Activated naive CD4-positive, alpha-beta T cell treated with anti-CD3 and anti-CD28 coated beads, Interleukin-2, amount 50 U/mL, for 72 hours (primary cell): Measurements from ENCODE around the gene AMN. TPM values are rescaled to one million over a fixed set of nuclear protein-coding genes. Genes with fewer than 3 reads are reported as not detected.

ENCODE experiments used
- ATAC-seq, 2 donors: fragments of 150-1000 bp; cut with Tn5 transposase; 2 replicates each; pipeline ENCODE4 v1.10.0; 2021; ENCODE audit warnings: mild to moderate bottlenecking in 2 of 2, moderate library complexity in 2 of 2
- DNase-seq, 2 donors: peaks; one replicate each; pipeline ENCODE4 v3.0.0; 2021 to 2022; ENCODE audit warnings: low spot score in 2 of 2
- H3K27ac Mint-ChIP-seq, 2 donors: one replicate each; pipeline ENCODE4 v1.8.0; 2022; ENCODE audit warnings: mild to moderate bottlenecking in 2 of 2, mixed read lengths in 2 of 2
- H3K36me3 Mint-ChIP-seq, 2 donors: one replicate each; pipeline ENCODE4 v1.8.0; 2022; ENCODE audit warnings: mixed read lengths in 2 of 2
- H3K9me3 Mint-ChIP-seq, 2 donors: one replicate each; pipeline ENCODE4 v1.8.0; 2022; ENCODE audit warnings: mixed read lengths in 2 of 2
- total RNA-seq, 2 donors: library from RNA; stranded (reverse); gene quantifications; one replicate each; pipeline ENCODE4 v1.2.3, GENCODE V29; 2022

AMN gene
- total RNA-seq, 2 donors from 2014 or later: 0.30 to 0.49 TPM

DNA sequence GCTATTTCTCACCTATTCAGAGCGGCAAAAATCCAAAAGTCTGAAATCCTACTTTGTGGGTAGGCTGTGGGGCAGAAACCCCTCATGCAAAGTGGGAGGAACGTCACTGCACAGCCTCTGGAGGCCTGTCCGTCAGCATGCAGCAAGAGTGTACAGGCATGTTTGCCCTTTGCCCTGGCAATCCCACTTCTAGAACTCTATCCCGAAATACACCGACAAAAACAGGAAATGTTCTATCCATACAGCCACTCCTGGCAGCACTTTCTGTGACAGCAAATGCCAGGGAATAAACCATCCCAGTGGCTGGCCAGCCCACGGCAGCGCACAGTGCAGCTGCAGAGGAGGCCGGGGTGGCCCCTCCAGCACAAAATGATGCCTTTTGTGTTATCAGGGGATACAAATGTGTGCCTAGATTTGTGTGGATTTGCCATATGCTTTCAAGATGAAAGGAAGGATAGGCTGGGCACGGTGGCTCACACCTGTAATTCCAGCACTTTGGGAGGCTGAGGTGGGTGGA lies 39.7 kb downstream of the AMN start:
- Mint-ChIP-seq H3K27ac (no peak overlapping the region), H3K36me3 (no peaks in the 10 kb centered on the region), H3K9me3 (no peaks in the 10 kb centered on the region)
- DNase-seq (no peak), ATAC-seq (no peak)

DNA sequence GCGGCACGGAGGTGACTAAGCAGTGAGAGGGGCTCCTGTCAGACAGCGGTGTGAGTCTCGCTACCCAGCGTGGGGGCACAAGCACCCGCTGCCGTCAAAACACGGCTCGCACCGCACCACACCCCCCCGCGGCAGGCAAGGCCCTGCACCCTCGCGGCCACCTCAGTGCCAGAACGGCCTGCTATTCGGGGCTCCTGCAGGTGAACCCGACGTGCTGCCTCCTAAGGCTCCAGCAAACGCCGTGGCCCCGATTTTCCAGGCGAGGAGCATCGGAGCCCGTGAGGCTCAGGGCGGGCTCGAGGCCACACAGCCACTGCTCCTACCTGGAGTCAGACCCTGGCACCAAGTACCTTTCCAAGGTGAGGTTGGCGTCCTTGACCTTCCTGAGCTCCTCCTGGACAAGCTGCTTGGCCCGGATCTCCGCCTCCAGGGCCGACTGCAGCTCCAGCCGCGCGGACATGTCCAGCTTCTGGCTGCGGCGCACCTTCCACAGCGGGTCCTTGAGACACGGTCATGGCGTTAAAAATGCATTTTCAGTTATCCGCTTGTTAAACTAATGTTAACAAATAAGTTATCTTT lies 41.8 kb downstream of the AMN start:
- DNase-seq (no peak), ATAC-seq (no peak)
- H3K36me3 Mint-ChIP-seq: no peaks in the 10 kb centered on the region
- H3K9me3 Mint-ChIP-seq: no peaks in the 10 kb centered on the region
- H3K27ac Mint-ChIP-seq: no peak overlapping the region

DNA sequence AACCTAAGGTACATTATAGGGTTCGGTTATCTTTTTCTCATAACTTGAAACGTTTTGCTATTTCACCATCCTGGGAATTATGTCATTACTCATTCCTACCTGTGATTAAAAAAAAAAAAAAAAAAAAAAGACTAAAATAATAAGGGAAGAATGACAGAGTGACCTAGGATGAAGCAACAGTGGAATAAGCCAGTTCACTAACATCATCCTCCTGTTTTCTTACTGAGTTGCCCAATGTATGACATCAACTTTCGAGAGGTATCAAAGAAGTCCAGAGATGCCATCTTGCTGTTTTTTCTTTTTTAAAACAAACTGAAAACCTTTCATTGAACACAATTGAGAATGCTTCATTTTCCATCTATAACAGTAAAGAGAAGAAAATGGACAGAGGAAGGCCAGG lies 42.8 kb downstream of the AMN start:
- no peak for DNase-seq
- no peak for ATAC-seq
- Mint-ChIP-seq H3K9me3 (no peaks in the 10 kb centered on the region), H3K27ac (no peak overlapping the region), H3K36me3 (no peaks in the 10 kb centered on the region)

DNA sequence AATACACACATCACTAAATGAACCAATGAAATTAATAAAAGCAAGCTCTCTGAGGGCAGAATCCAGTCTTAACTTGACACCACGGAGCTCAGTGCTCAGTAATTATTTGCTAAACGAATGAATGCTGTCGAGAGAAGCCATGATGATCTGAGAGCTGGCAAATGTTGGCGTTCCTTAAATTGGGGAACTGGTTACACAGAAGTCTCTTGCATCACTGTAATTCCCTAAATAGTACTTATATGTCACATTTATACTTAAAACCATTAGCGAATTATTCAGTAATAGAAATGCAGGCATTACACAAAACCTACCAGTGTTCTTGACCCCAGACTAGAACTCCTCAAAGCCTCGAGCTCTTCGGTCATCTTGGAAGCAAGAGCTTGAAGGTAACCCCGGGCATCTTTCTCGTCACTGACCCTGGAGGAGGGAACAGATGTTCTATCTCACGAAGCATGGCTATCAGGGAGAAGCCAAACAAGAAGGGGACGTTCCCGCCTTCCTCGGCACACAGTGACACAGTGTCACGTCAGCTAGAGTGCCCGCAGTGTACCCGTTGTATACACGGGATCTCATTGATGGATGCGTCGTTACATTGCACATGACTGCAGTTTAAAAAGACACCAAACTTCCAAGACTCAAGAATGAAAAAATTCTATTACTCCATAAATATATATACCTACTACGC lies 43.6 kb downstream of the AMN start:
- Mint-ChIP-seq H3K27ac (no peak overlapping the region), H3K36me3 (no peaks in the 10 kb centered on the region), H3K9me3 (no peaks in the 10 kb centered on the region)
- ATAC-seq (no peak), DNase-seq (no peak)

DNA sequence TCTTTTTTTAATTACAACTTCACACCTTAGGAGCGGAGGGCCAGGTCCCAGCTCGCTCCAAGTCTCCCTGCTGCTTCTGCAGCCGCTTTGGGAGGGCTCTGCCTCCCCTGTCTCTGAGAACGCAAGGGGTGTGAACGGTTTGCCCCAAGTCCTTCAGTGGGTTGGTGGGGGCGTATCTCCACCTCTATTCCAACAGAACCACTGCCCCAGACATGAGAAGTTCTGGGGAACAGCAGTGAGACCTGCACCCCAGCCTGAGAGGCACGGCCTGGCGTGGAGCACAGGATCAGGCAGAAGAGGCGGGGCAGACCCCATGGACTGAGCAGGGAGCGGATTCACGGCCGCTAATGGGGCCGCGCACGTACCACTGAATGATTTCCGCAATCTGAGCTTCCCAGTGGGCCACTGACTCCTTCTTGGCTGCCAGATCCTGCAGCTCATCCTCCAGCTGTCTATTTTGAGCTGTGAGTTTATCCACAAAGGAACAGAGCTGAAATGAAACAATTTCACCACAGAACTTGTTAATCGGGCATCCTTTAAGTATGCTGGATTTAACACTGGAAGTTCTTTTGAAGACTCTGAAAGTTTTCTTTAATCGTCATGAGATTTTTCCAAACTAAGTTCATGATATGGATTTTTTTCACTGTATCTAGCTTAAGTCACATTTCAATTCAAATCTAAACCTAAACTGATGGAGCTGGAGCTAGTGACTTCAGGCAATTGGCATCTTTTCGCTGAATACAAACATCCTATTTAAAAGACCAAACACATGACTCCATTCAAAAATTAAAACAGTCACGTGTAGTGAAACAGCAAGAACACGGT lies 44.4 kb downstream of the AMN start:
- H3K9me3 Mint-ChIP-seq: no peaks in the 10 kb centered on the region
- H3K27ac Mint-ChIP-seq: no peak overlapping the region
- ATAC-seq (no peak), DNase-seq (no peak)
- H3K36me3 Mint-ChIP-seq: no peaks in the 10 kb centered on the region

DNA sequence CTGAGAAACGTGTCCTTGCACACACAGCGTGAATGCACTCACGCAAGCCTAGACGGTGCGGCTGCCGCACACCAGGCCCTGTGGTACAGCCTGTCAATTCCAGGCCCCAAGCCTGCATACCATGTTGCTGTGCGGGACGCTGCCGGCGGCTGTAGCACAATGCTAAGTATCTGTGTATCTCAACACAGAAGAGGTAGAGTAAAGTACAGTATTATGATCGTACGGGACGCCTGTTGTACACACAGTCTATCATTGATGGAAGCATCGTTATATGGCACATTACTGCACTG lies 45.0 kb downstream of the AMN start:
- Mint-ChIP-seq H3K27ac (no peak overlapping the region), H3K9me3 (no peaks in the 10 kb centered on the region), H3K36me3 (no peaks in the 10 kb centered on the region)
- ATAC-seq: no peak
- DNase-seq: no peak

DNA sequence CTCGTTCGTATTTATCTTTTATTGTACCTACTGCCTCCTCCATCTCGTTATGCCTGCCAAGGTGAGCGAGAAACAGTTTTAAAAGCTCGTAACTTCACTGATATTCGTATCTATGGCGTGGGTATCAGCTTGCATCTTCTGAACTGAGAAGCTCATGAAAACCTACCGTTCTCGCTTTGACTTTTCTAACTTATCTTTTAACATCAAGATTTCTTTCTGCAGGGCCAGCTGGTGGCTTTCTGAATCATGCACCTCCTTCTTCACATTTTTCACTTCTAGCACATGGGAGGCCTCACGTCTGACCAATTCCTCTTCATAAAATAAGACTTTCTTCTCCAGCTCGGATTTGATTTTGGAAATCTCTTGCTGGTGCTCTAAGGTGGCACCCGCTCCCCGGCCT lies 45.8 kb downstream of the AMN start:
- DNase-seq (no peak), ATAC-seq (no peak)
- Mint-ChIP-seq H3K27ac (peak overlapping the region in 1 of 2 donors; percentile 62), H3K36me3 (no peaks in the 10 kb centered on the region), H3K9me3 (no peaks in the 10 kb centered on the region)

DNA sequence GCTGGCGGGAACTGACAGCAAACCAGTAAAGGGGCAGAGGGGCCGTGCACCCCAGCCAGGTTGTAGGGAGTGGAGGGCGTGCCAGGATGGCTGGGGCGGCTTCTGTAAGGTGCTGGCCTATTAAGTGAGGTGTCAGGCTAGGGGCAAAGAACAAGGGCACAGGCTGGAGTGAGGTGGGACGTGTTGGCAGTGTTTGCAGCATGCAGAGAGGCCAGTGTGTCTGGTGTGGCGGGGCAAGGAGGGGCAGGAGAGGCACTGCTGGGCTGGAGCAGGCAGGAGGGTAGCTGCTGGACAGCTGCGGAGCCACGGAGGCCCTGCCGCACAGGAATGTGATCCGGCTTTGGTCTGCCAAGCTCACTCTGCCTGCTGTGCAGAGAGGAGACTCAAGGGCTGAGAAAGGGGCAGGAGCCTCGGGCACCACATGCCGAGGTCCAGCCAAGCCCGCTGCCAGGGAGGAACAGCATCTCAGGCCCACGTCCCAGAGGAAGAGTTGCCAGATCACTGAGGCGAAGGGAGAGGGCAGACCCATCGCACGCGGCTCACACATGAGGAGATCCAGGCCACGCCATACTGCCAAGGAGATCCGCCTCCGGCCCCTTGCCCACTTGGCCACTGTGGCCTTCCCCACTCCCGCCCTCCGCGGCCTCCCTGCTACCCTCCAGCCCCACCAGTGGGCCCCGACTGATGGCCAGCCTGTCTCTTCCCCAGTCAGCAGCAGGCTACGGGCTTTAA lies 46.8 kb downstream of the AMN start:
- DNase-seq (no peak), ATAC-seq (no peak)
- Mint-ChIP-seq H3K27ac (peak overlapping the region in 1 of 2 donors; percentile 6), H3K9me3 (no peaks in the 10 kb centered on the region), H3K36me3 (no peaks in the 10 kb centered on the region)

DNA sequence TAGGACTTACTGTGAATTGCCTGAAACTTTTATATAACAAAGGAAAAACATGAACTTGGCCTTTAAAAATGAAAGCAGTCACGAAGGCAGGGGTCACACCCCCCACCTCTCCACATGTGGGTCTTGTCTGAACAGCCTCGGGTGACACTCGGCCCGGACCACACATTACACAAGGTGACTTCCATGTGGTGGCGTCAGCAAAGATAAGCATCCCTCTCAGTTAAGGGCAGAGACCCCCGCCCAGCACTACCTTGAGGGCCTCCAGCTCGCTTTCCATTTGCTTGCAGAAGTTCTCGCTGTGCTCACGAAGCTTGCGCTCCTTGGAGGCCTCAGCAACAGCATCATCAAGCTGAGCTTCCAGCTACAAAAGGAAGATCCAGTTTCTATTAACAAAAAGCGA lies 47.4 kb downstream of the AMN start:
- H3K9me3 Mint-ChIP-seq: no peaks in the 10 kb centered on the region
- DNase-seq (no peak), ATAC-seq (no peak)
- H3K27ac Mint-ChIP-seq: no peak overlapping the region
- no peaks in the 10 kb centered on the region for H3K36me3 Mint-ChIP-seq

DNA sequence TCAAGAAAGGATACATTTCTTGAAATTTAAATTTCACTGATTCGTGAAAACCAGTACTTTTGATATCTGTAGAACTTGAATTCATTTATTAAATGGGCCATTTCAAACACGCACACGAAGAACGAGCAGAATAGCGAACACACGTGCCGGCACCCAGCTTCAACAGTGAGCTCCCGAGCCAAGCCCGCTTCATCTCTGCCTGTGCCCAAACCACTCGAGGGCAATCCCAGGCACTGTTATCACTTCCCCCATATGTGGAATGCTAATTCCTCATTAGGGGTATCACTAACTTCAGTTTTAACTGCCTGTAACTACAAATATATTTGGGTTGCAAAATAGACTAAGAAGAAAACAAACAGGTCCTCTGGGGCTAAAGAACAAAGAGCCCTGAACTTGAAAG lies 48.0 kb downstream of the AMN start:
- no peaks in the 10 kb centered on the region for H3K36me3 Mint-ChIP-seq
- no peak for DNase-seq

DNA sequence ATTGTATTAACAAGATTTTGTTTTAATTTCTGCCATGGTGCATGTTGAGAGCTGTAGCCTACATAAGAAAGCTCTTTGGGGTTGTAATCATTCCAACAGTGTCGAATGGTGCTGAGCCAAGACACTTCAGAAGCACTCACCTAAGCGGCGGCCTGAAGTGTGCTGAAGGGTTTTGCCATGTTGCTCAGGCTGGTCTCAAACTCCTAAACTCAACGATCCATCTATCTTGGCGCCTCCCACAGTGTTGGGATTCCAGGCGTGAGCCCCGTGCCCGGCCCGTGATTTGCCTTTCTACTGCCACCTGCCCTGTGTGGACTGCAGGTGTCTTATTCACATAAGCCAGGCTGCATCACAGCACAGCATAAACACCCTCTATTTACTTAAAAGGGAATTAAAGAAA lies 48.9 kb downstream of the AMN start:
- Mint-ChIP-seq H3K9me3 (no peaks in the 10 kb centered on the region), H3K27ac (no peak overlapping the region), H3K36me3 (no peaks in the 10 kb centered on the region)
- DNase-seq (no peak), ATAC-seq (no peak)

More for the DNA sequence above, 48.0 kb downstream of the AMN start:
- no peaks in the 10 kb centered on the region for H3K9me3 Mint-ChIP-seq
- ATAC-seq: no peak
- no peak overlapping the region for H3K27ac Mint-ChIP-seq

DNA sequence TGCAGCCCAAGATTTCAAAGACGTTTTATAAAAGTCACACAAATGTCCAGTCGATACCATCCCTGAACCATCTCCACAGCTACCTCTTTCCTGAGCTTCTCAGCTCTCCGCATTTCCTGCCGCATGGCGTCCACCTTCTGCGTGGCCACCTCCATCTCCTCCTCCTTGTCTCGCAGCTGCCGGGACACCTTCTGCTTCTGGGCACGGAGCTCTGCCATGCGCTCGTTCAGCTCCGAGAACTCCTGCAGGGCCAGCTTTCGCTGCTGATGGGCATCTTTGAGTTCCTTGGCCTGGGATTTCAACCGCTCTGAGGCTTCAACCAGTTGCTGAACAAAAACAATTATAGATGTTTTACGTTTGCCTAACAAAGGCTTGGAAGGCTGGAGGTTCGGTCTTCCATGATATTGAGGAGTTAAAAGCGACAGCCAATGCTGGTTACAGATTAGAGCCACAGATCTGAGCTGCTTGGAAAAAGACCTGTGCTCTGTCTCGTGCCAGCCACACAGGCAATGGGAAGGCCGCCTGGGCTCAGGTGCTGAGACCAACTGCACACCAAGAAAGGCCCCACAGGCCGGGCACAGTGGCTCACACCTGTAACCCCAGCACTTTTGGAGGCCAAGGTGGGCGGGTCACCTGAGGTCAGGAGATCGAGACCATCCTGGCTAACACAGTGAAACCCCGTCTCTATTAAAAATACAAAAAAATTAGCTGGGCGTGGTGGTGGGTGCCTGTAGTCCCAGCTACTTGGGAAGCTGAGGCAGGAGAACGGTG lies 49.6 kb downstream of the AMN start:
- Mint-ChIP-seq H3K27ac (peak overlapping the region in 1 of 2 donors; percentile 4), H3K36me3 (no peaks in the 10 kb centered on the region), H3K9me3 (no peaks in the 10 kb centered on the region)
- no peak for ATAC-seq
- no peak for DNase-seq

DNA sequence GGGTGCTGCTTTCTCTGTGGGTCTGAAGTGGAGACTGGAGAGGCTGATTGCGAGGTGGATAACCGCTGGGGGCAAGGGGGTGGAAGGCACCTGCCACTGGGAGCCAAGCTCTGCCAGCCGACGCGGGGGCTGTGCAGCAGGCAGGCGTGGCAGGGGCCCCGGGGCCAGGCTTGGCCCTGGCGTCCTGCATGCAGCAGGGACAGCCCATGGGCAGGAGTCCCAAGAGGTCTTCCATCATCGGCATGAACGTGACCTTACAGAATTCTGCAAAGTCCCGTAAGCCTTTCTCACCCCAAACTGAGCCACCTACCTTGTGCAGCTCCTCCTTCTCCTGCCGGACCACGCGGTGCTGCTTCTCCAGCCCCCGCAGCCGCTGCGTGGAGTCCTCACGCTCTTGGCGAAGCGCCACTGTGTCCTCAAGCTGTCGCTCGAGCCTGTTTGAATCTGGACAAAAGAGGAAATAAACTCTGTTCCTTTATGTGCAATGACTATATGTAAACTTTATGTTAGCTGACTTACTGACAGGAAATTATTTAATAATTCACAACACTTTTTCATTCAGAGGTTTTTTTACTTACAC lies 51.3 kb downstream of the AMN start:
- ATAC-seq: no peak
- no peaks in the 10 kb centered on the region for H3K9me3 Mint-ChIP-seq
- H3K36me3 Mint-ChIP-seq: no peaks in the 10 kb centered on the region
- no peak for DNase-seq
- H3K27ac Mint-ChIP-seq: no peak overlapping the region

DNA sequence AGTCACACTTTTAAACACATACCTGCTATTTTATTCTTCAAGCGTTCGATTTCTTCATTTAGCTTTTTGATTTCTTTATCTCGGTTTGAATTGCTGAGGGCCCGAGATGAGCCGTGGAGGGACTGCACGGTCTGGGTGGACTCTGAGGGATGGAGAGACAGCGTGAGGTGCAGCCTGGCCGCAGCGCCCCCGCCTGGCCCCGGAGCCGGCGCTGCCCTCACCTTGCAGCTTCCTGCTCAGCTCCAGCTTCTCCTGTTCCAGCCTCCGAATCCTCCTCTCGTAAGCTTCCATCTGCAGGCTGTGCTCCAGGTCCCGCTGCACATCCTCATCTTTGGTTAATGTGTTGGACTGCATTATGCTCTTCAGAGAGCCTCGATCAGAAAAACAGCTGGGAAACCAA lies 53.2 kb downstream of the AMN start:
- ATAC-seq (no peak), DNase-seq (no peak)
- Mint-ChIP-seq H3K36me3 (no peaks in the 10 kb centered on the region), H3K27ac (no peak overlapping the region), H3K9me3 (no peaks in the 10 kb centered on the region)

DNA sequence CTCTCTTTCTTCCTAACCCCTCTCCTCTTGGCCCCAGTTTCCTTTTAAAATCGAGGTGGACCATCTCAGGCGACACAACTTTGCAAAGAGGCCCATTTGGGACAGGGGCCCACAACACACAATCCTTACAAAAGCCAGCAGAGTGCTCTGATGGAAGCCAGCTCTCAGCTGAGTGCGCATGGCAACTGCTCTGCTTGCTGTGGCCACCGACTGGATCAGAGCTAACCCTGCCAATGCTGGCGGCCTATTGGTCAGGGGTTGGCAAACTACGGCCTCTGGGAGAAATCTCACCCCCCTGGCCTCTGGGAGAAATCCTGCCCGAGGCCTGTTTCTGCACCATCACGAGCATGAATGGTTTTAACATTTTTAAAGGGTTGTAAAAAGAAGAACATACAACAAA lies 55.0 kb downstream of the AMN start:
- Mint-ChIP-seq H3K9me3 (no peaks in the 10 kb centered on the region), H3K36me3 (no peaks in the 10 kb centered on the region), H3K27ac (no peak overlapping the region)
- ATAC-seq (no peak), DNase-seq (no peak)

DNA sequence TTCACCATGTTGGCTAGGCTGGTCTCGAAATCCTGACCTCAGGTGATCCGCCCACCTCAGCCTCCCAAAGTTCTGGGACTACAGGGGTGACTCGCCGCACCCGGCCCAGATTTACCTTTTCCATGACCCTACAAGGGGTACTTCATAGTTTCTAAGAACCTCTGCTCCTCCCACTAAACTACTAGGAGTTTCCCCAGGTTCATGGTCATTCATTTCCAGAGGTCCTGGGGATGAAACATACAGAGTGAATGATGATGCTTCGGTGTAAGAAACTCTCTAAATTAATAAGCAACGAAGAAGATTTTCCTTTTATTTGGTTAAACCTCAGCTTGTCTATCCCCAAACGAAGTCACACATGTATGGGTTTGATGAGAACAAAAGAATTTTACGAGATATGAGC lies 56.9 kb downstream of the AMN start:
- no peaks in the 10 kb centered on the region for H3K36me3 Mint-ChIP-seq
- H3K27ac Mint-ChIP-seq: peak overlapping the region in 1 of 2 donors; percentile 45
- peak; percentile 67 to 87 for ATAC-seq
- no peak for DNase-seq
- H3K9me3 Mint-ChIP-seq: no peaks in the 10 kb centered on the region
